ENCODE data around the gene NOD1. TPM values are rescaled to one million over a fixed set of nuclear protein-coding genes. Genes with fewer than 3 reads are reported as not detected.

The NOD1 gene
- total RNA-seq, 1 donor from 2014 or later, result 14.5 TPM

DNA sequence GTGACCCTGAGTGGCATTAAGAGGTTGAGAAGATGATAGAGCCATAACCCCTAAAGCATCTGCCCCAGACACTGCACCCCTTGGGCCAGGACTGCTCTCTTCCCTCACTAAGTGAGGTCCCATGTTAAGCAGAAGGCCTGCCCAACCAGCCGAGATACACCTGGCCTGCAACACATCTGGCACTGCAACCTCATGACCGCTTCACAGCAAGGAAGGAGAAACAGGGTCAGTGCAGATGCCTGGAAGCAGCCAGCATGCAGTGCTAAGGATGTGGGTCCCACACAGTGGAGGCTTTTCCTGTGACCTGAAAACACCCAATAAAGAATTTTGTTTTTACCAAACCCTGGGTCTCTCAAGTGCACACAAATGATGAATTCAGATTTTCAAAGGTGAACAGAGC, 7.4 kb downstream of the NOD1 start:
- DNase-seq (ENCODE audit: extremely low spot score in 2 of 2), result no peak
- intact Hi-C loops (cut with DNase I), result no loop called here
- TF ChIP-seq POLR2A (IDR thresholded peaks at IDR 0.05), result no peak
- no peak for TF ChIP-seq POLR2AphosphoS5 (IDR thresholded peaks at IDR 0.05; ENCODE audit: insufficient read depth in 1 of 2, low read depth in 1 of 2)
- TF ChIP-seq, protein P1, sequence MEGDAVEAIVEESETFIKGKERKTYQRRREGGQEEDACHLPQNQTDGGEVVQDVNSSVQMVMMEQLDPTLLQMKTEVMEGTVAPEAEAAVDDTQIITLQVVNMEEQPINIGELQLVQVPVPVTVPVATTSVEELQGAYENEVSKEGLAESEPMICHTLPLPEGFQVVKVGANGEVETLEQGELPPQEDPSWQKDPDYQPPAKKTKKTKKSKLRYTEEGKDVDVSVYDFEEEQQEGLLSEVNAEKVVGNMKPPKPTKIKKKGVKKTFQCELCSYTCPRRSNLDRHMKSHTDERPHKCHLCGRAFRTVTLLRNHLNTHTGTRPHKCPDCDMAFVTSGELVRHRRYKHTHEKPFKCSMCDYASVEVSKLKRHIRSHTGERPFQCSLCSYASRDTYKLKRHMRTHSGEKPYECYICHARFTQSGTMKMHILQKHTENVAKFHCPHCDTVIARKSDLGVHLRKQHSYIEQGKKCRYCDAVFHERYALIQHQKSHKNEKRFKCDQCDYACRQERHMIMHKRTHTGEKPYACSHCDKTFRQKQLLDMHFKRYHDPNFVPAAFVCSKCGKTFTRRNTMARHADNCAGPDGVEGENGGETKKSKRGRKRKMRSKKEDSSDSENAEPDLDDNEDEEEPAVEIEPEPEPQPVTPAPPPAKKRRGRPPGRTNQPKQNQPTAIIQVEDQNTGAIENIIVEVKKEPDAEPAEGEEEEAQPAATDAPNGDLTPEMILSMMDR (IDR thresholded peaks at IDR 0.05), result no peak
- peak overlapping the region; percentile 80 for H3K27ac ChIP-seq
- no peak overlapping the region for H3K4me3 ChIP-seq
- no peaks in the 10 kb centered on the region for H3K9me3 ChIP-seq
- H3K36me3 ChIP-seq, result no peaks in the 10 kb centered on the region
- peaks cover 70% of the 10 kb centered on the region for H3K4me1 ChIP-seq
- no peaks in the 10 kb centered on the region for H3K27me3 ChIP-seq

DNA sequence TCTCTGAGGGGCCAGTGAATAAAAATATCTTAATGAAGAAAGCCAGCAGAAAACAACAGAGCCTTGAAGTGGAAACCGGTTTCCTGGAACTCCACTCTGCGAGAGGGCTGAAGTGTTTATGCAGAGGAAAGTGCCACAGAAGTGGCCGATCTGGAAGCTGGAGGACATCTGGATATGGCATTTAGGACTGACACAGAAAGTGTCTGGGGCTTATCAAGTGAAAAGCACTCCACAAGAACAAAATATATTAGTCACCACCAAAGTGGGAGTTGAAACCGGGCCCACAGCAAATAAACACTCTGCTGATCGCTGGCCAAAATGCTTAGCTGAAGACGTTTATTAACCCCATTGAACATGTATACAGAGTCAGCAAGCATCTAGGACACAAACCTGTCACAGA, 7.8 kb downstream of the NOD1 start:
- H3K4me1 ChIP-seq, result peaks cover 74% of the 10 kb centered on the region
- peak in 1 of 2 donors; percentile 91 for DNase-seq (ENCODE audit: extremely low spot score in 2 of 2)
- H3K36me3 ChIP-seq, result no peaks in the 10 kb centered on the region
- peak in 1 of 2 donors; percentile 7 for TF ChIP-seq POLR2AphosphoS5 (IDR thresholded peaks at IDR 0.05; ENCODE audit: insufficient read depth in 1 of 2, low read depth in 1 of 2)
- TF ChIP-seq, protein P1 (IDR thresholded peaks at IDR 0.05), result no peak
- intact Hi-C loops (cut with DNase I), result no loop called here
- no peaks in the 10 kb centered on the region for H3K27me3 ChIP-seq
- no peak overlapping the region for H3K4me3 ChIP-seq
- no peaks in the 10 kb centered on the region for H3K9me3 ChIP-seq
- peak overlapping the region; percentile 80 for H3K27ac ChIP-seq

DNA sequence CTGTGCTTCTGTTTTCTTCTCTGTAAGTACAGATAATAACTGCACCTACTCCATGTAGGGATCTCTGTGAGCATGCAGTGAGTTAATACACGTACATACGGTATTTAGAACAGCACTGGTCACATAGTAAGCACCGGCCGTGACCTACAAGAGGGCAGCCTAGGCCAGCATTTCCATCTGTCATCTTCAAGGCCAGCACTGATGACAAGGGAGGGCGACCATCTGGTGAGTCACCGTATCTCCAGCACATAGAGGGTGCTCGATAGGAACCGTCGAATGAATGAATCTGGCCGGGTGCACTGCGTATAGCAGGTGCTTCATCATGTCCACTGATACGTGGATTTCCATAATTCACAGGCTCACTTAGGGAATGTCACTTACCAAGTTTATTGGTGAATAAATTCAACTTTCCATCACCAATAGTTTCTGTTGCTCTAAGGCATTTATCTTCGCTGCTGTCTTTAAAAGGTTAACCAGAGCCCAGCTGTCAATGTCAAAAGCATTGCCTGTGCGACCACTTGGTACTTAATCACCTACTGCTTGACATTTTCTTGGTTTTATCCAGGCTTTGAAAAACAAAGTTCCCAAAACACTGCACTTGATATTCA, 8.3 kb downstream of the NOD1 start:
- Histone ChIP-seq H3K27ac (peak overlapping the region; percentile 80), H3K9me3 (no peaks in the 10 kb centered on the region), H3K4me1 (peaks cover 71% of the 10 kb centered on the region), H3K36me3 (no peaks in the 10 kb centered on the region), H3K4me3 (no peak overlapping the region), H3K27me3 (no peaks in the 10 kb centered on the region)
- intact Hi-C loops (cut with DNase I), result no loop called here
- DNase-seq (ENCODE audit: extremely low spot score in 2 of 2), result peak in 1 of 2 donors; percentile 90
- TF ChIP-seq POLR2A (IDR thresholded peaks at IDR 0.05) (no peak), POLR2AphosphoS5 (IDR thresholded peaks at IDR 0.05; ENCODE audit: insufficient read depth in 1 of 2, low read depth in 1 of 2) (no peak)
- TF ChIP-seq, protein P1 (IDR thresholded peaks at IDR 0.05), result no peak

DNA sequence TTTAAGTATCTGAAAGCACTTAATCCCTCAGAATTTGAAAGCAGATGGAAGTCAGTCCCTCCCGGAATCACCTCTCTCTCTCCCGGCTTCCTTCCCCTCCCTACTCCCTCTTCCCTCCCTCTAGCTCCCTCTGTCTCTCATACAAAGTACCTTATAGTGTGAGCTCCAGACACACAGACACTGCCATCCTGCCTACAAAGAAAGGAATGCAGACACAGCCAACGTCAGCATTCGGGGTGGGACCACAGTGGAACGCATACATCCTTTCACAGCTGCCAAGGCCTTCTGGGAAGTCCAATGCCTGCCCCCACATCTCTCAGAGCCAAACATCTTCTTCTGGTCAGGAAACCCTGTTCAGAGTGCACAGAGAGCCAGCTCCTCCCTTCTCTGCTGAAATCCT, 9.3 kb downstream of the NOD1 start:
- Histone ChIP-seq H3K27ac (peak overlapping the region; percentile 80), H3K4me1 (peaks cover 67% of the 10 kb centered on the region), H3K9me3 (no peaks in the 10 kb centered on the region), H3K4me3 (no peak overlapping the region), H3K27me3 (no peaks in the 10 kb centered on the region), H3K36me3 (no peaks in the 10 kb centered on the region)
- no peak for TF ChIP-seq POLR2AphosphoS5 (IDR thresholded peaks at IDR 0.05; ENCODE audit: insufficient read depth in 1 of 2, low read depth in 1 of 2)
- TF ChIP-seq, protein P1 (IDR thresholded peaks at IDR 0.05), result peak in 1 of 3 experiments; percentile 45
- intact Hi-C loops (cut with DNase I), result no loop called here
- DNase-seq (ENCODE audit: extremely low spot score in 2 of 2), result peak in 1 of 2 donors; percentile 96

DNA sequence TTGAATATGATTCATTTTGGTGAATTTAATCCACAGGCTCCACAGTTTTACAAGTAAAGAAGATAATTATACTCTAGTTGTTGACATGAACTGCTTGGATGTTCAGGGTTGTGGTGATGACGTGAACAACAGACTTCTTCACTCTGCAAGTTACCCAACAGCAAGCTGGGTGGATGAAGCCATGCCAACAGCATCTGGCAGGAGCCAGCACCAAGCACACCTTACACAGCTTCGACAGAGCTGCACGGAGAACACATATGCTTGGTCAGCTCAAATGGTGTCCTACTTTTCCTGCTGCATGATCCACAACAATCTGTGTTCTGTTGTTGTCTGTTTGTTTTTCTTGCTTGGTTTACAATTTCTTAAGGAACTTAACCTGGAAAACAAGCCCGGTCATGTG, 9.8 kb downstream of the NOD1 start:
- peak; percentile 61 to 88 for DNase-seq (ENCODE audit: extremely low spot score in 2 of 2)
- Histone ChIP-seq H3K36me3 (no peaks in the 10 kb centered on the region), H3K9me3 (no peaks in the 10 kb centered on the region), H3K4me3 (no peak overlapping the region), H3K27me3 (no peaks in the 10 kb centered on the region), H3K27ac (peak overlapping the region; percentile 80), H3K4me1 (peaks cover 64% of the 10 kb centered on the region)
- TF ChIP-seq POLR2AphosphoS5 (IDR thresholded peaks at IDR 0.05; ENCODE audit: insufficient read depth in 1 of 2, low read depth in 1 of 2) (no peak), POLR2A (IDR thresholded peaks at IDR 0.05) (no peak)
- TF ChIP-seq, protein P1 (IDR thresholded peaks at IDR 0.05), result no peak
- intact Hi-C loops (cut with DNase I), result no loop called here
